NOMO-1 treated with dmso at 0.1 percent for 144 hours (cell line): ENCODE measurements around the gene BLOC1S4.
"Not testable (repeated sequence)": the region's sequence is repeated elsewhere in the genome, so short reads cannot be mapped to it uniquely, and the experiment has no call there.

Experiments
- DNase-seq: peaks from one replicate; lab custom pipeline; 2025; ENCODE audit not compliant: unreplicated experiment; lab: John Stamatoyannopoulos, UW

Gene BLOC1S4

DNA sequence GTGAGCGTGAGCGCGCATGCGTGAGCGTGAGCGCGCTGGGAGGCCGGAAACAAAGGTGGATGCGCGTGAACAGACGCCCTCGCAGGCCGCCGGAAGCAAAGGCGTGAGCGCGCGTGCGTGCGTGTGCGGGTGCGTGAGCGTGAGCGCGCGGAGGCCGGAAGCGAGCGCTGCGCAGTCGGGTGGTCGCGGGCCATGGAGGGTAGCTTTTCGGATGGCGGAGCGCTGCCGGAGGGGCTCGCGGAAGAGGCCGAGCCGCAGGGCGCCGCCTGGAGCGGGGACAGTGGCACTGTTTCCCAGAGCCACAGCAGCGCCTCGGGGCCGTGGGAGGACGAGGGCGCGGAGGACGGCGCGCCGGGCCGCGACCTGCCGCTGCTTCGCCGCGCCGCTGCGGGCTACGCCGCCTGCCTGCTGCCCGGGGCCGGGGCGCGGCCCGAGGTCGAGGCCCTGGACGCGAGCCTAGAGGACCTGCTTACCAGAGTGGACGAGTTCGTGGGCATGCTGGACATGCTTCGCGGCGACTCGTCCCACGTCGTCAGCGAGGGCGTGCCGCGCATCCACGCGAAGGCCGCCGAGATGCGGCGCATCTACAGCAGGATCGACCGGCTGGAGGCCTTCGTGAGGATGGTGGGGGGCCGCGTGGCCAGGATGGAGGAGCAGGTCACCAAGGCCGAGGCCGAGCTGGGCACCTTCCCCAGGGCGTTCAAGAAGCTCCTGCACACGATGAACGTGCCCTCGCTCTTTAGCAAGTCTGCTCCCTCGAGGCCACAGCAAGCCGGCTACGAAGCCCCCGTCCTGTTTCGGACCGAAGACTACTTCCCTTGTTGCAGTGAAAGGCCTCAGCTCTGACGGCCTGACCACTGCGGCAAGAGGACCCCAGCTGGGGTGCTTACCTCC is at the start of gene BLOC1S4:
BLOC1S4 (plus strand) TSS at position 157 of the 894 bp plus-strand sequence; CDS start at position 193, 36 bp downstream.
- peak; percentile 94 for DNase-seq

DNA sequence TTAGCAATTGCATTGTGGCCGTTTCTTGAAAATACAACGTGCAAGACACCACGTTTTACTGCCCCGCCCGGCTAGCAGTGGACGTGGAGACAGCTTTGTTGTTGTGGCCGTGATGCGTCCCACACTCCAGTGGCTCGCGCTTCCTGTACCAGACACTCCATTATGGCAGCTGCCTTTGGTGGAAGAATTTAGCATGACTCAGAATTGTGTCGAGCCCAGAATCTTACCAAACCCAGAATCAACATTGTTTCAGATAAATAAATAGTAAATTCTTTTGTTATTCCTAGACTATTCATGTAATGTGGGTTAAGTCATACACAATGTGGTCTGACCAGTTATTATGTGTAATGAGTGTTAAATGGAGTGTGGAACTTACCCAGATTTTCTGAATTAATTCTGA is 47.6 kb upstream of the BLOC1S4 start:
- no peak for DNase-seq

GRCh38 chr4:6671648-6672047 is 44.3 kb upstream of the BLOC1S4 start:
- DNase-seq: no peak

DNA sequence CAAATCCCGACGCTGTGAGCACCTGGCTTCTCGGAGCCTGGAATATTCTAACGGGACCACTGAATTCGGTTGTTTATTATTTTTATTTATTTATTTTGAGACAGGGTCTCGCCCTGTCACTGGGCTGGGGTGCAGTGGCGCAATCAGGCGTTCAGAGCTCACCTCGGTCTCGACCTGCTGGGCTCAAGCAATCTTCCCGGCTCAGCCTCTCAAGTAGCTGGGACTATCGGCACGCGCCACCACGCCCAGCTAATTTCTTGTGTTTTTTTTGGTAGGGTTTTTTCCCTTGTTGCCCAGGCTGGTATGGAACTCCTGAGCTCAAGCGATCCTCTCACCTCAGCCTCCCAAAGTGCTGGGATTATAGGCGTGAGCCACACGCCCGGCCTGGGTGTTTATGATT is 43.8 kb upstream of the BLOC1S4 start:
- DNase-seq: no peak

GRCh38 chr4:6672541-6673190 is 43.3 kb upstream of the BLOC1S4 start:
- not testable (repeated sequence) for DNase-seq

DNA sequence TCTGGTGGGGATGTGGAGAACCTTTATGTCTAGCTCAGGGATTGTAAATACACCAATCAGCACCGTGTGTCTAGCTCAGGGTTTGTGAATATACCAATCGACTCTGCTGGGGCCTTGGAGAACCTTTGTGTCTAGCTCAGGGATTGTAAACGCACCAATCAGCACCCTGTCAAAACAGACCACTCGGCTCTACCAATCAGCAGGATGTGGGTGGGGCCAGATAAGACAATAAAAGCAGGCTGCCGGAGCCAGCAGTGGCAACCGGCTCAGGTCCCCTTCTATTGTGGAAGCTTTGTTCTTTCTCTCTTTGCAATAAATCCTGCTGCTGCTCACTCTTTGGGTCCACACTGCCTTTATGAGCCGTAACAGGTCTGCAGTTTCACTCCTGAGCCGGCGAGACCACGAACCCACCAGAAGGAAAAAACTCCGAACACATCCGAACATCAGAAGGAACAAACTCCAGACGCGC is 42.7 kb upstream of the BLOC1S4 start:
- not testable (repeated sequence) for DNase-seq

GRCh38 chr4:6673660-6674499 is 42.1 kb upstream of the BLOC1S4 start:
- peak; percentile 90 for DNase-seq

GRCh38 chr4:6674500-6675149 is 41.3 kb upstream of the BLOC1S4 start:
- DNase-seq: peak; percentile 26

DNA sequence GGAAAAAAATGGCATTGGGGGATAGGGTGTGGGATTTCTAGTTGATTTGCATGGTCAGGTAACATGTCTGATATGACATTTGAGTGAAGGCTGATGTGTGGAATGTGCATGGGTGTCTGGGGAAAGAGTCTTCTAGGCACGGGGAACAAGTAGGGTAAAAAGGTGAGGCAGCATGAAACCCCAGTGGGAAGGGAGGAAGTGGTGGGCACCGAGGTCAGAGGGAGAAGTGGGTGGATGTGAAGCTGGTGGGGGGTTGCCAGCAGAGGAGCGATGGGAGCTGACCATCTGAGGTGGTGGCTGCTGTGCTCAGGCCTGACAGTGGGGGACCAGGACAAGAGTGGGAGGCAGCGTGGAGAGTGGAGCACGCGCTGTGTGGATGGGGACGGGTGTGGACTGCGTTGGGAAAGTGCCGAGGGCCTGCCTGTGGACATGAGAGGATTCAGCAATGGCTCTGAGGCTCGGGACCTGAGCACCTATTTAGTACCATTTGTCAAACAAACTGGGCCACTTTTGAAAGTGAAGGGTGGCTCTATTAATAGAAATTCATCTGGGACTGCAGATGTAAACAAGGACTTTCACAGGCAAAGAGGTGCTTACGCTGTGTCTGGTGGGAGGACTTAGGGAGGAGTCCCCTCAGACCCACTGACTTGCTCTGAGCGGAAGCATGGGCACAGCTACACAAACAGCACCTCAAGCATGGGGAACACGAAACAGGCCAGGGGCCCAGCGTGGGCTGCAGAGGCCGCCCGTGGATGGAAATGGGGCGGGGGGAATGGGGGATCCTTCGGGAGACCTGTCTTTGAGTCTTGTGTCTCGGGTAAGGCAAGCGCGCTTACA is 39.0 kb upstream of the BLOC1S4 start:
- no peak for DNase-seq

DNA sequence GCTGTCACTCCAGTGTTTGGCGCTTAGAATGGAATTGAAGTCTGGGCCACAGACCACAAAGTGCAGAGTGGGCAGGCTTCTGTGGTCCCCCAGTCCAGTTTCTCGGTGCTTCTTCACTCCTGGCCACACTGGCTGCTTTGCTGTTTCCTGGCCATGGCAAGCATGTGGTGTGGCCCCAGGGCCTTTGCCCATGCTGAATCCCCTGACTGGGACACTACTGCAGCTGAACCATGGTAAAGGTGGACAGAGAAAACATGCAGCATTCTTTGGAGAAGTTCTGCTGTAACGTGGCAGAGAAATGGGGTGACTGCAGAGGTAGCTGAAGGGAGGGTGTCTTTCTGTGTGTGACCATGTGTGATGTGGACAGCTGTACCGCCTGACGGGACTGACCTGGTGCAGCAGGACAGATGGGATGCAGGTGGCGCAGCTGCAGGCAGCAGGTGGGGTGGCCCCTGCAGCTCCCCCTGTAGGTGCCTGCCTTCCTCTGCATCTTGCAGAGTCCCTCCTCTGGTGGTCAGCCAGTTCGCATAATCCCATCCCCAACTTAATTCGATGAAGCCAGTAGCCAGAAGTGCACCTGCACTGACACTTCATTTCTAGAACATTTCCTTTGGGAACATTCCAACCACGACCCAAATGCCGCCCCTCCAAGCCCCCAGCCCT is 35.5 kb upstream of the BLOC1S4 start:
- no peak for DNase-seq

GRCh38 chr4:6681191-6681590 is 34.8 kb upstream of the BLOC1S4 start:
- DNase-seq: no peak

DNA sequence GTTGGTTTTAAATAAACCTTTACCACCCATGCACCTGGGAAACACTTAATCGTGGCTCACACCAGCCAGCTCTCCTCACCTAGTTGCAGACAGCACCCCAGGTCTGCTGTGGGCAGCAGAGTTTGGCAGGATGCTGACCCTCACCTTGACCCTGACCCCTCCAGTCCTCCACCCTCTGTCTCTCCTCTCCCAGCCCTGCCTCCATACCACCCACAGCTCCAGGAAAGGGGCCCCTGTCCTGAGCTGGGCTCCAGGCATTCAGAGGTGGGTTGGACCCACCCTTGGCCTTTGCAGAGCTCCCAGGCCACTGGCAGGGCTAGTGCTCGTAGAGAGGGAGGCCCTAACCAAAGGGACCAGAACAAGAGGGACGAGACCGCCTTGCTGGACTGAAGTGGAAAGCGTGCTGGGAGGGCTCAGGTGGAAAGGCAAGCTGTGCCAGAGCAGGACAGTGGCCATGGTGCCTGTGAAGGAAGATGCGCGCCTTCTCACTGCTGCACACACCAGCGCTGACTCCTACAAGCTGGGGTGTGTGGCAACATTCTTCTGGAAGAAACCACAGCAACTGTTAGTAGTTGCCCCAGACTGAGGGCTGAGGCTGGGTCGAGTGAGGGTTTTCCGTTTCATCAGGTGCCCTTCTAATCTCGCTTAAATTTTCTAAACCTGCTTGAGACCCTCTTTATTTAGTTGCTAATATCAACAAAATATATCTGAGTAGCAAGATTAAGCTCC is 32.9 kb upstream of the BLOC1S4 start:
- DNase-seq: peak; percentile 32

DNA sequence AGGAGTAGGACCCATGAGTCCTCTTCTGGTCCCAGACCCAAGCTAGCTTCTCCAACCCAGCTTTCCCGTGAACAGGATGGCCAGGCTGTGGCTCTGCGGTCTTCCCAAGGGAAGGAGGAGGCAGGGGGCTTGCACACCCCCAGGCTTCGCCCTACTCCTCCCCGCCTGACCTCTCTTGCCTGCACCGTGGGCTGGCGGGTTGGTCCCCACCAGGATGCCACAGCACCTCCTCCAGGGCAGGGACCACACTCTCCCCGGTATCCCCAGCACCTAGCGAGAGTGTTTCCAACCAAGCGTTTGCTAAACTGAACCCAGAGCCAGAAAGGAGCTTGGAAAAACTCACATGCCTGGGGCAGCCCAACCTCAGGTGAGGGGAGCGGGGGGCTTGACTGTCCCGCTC is 31.3 kb upstream of the BLOC1S4 start:
- no peak for DNase-seq

- no peak for DNase-seq
Observed at GRCh38 chr4:6686104-6686787, 29.7 kb upstream of the BLOC1S4 start.

DNA sequence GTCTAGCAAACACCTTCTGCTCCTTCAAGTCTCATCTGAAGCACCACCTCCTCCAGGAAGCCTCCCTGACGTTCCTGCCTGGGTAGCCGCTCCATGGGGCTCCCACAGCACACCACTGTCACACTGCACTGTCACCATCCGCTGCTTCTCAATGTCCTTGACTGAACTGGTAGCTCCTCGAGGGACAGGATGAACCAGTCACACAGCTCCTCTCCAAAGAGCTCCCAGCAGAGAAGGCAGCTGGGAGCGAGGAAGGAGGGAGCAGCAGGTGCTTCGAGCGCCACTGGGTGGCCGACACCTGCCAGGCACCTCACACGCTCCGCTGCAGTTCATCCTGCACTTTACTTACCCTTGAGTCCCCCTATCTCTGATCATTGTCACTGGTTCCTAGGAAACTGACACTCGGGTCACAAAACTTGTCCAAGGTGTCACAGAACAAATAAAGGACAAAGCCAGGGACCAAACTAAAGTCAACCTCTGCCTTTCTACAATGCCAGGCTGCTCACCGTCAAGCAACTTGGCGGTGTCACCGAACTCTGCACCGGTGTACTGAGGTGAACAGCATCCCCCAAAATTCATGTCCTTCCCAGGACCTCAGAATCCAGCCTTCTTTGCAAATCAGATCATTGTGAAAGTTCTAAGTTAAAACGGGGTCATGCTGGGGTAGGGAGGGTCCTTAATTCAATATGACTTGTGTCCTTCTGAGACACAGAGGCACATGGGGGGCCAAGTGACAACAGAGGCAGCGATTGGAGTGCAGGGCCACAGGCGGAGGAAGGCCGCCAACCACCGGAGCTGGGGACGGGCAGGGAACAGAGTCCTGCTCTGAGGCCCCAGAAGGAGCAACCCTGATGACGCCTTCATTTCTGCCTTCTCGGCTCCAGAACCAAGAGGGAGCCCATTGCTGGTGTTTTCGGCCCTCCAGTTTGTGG is 27.8 kb upstream of the BLOC1S4 start:
- no peak for DNase-seq

DNA sequence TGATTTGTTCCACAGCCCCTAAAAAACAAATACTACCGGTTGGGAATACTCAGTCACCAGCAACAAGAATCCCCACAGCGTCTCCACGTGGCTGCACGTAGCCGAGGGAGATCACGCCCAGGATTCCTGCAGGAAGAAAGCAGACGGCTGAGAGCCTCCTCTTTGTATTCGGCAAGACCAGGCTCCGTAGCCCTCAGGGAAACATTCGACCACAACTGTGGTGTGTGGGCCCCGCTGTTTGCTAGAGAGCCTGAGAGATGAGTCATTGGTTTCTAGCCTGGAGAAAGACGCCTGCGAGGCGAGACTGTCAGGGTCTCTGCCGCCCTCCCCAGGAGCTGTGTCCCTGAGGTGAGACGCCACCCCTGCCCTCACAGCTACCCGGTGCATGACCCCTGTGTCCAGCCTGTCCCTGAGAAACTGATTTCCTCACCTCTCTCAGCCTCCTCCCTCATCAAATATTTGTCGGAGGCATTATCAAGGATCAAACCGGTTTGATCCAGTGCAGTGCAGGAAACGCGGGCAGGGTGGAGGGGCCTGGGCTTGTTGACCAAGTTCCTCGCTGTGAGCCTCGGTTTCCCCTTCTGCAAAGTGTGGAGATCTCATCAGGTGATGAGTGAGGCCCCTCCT is 27.0 kb upstream of the BLOC1S4 start:
- DNase-seq: peak; percentile 66
